Measurements from ENCODE around the gene GALNT16. TPM values are rescaled to one million over a fixed set of nuclear protein-coding genes. Genes with fewer than 3 reads are reported as not detected.

Gene GALNT16
- total RNA-seq, 4 donors from 2014 or later, result 5.1 to 8.9 (median 8.7) TPM

GRCh38 chr14:69345402-69345801, 85.4 kb downstream of the GALNT16 start:
- TF ChIP-seq CTCF (IDR thresholded peaks at IDR 0.05; ENCODE audit: low read depth), result no peak

- no peak for TF ChIP-seq CTCF (IDR thresholded peaks at IDR 0.05; ENCODE audit: low read depth)
Observed at GRCh38 chr14:69346710-69347109, 86.8 kb downstream of the GALNT16 start.

GRCh38 chr14:69349091-69349777, 89.3 kb downstream of the GALNT16 start:
- no peak for TF ChIP-seq CTCF (IDR thresholded peaks at IDR 0.05; ENCODE audit: low read depth)

- TF ChIP-seq CTCF (IDR thresholded peaks at IDR 0.05; ENCODE audit: low read depth), result no peak
Observed at GRCh38 chr14:69350892-69351291, 90.9 kb downstream of the GALNT16 start.

GRCh38 chr14:69351385-69351784, 91.4 kb downstream of the GALNT16 start:
- TF ChIP-seq CTCF (IDR thresholded peaks at IDR 0.05; ENCODE audit: low read depth), result no peak

GRCh38 chr14:69351911-69352310, 92.0 kb downstream of the GALNT16 start:
- TF ChIP-seq CTCF (IDR thresholded peaks at IDR 0.05; ENCODE audit: low read depth), result no peak

- TF ChIP-seq CTCF (IDR thresholded peaks at IDR 0.05; ENCODE audit: low read depth), result no peak
Observed at GRCh38 chr14:69353168-69353567, 93.2 kb downstream of the GALNT16 start.

Measured in subcutaneous adipose tissue (tissue), 4 donors.